K562 (cell line): ENCODE measurements around the gene ANTKMT. TPM values are rescaled to one million over a fixed set of nuclear protein-coding genes. Genes with fewer than 3 reads are reported as not detected.

Experiments
- BCOR ChIP-seq: fragments of 450-650 bp; IDR thresholded peaks from 2 replicates; pipeline ENCODE4 v1.6.1; 2016
- CBFA2T2 ChIP-seq: fragments of 450-650 bp; conservative IDR thresholded peaks from 2 replicates; pipeline ENCODE4 v1.6.1; 2017; ENCODE audit warnings: mild to moderate bottlenecking
- MAFK ChIP-seq: IDR thresholded peaks from 2 replicates; pipeline ENCODE4 v1.6.1; 2011; ENCODE audit warnings: low read length, improper control_type of control experiment
- NCOA1 ChIP-seq: fragments of 450-650 bp; IDR thresholded peaks from 2 replicates; pipeline ENCODE4 v1.6.1; 2016; ENCODE audit warnings: low read depth
- PPARD ChIP-seq: fragments of 250-450 bp; sonication (Bioruptor Pico); IDR thresholded peaks from 2 replicates; pipeline ENCODE4 v1.8.0; 2022; ENCODE audit warnings: inconsistent platforms, mild to moderate bottlenecking, moderate library complexity
- RBM34 ChIP-seq: fragments of 200-400 bp; formaldehyde crosslinking; IDR thresholded peaks from 2 replicates; pipeline ENCODE4 v1.6.1; 2018; ENCODE audit warnings: low read length, borderline replicate concordance; ENCODE audit not compliant: insufficient read depth
- RBM39 ChIP-seq: fragments of 200-400 bp; formaldehyde crosslinking; optimal IDR thresholded peaks from 2 replicates; pipeline ENCODE3; 2018; ENCODE audit warnings: low read depth, low read length
- RUNX1 ChIP-seq: sonication (generic); IDR thresholded peaks from 2 replicates; pipeline ENCODE4 v1.6.1; 2016; ENCODE audit warnings: antibody characterized with exemption, low read depth
- SMARCB1 ChIP-seq: IDR thresholded peaks from 2 replicates; pipeline ENCODE4 v1.6.1; 2011; ENCODE audit warnings: improper control_type of control experiment, low read depth; ENCODE audit not compliant: insufficient read length
- SMARCC2 ChIP-seq: fragments of 450-650 bp; IDR thresholded peaks from 2 replicates; pipeline ENCODE4 v1.6.1; 2017; ENCODE audit warnings: antibody characterized with exemption, moderate library complexity, mild to moderate bottlenecking, low read depth
- TCFL5 ChIP-seq: fragments of 250-450 bp; sonication (Bioruptor Pico); conservative IDR thresholded peaks from 2 replicates; pipeline ENCODE4 v1.6.1; 2021; ENCODE audit warnings: mild to moderate bottlenecking, moderate library complexity, matching md5 sums
- TRIM24 ChIP-seq, 2 experiments: fragments of 450-650 bp; IDR thresholded peaks; 2 replicates each; pipeline ENCODE4 v1.6.1; 2016
- XRCC5 ChIP-seq: fragments of 200-400 bp; formaldehyde crosslinking; IDR thresholded peaks from 2 replicates; pipeline ENCODE4 v1.6.1; 2017; ENCODE audit warnings: low read depth, mild to moderate bottlenecking, low read length
- ZBED1 ChIP-seq: IDR thresholded peaks from 2 replicates; pipeline ENCODE4 v1.6.1; 2014
- ZBTB2 ChIP-seq: fragments of 450-650 bp; IDR thresholded peaks from 2 replicates; pipeline ENCODE4 v1.6.1; 2016; ENCODE audit warnings: antibody characterized with exemption
- ZBTB9 ChIP-seq: fragments of 450-650 bp; formaldehyde crosslinking; IDR thresholded peaks from 2 replicates; pipeline ENCODE4 v1.4.0; 2020; ENCODE audit warnings: mild to moderate bottlenecking, moderate library complexity
- ZC3H4 ChIP-seq: sonication (generic); formaldehyde crosslinking; IDR thresholded peaks from 2 replicates; pipeline ENCODE4 v1.9.0; 2021; ENCODE audit warnings: missing genetic modification reagents, borderline replicate concordance
- ZNF24 ChIP-seq: fragments of 450-650 bp; IDR thresholded peaks from 2 replicates; pipeline ENCODE4 v1.6.1; 2016
- ZNF398 ChIP-seq: fragments of 250-450 bp; sonication (Bioruptor Pico); IDR thresholded peaks from 2 replicates; pipeline ENCODE4 v1.8.0; 2021; ENCODE audit warnings: moderate library complexity, mild to moderate bottlenecking, inconsistent platforms
- ZSCAN29 ChIP-seq: fragments of 450-650 bp; IDR thresholded peaks from 2 replicates; pipeline ENCODE4 v1.6.1; 2017
- polyA plus RNA-seq, 8 experiments: library from polyadenylated mRNA; depleted of rRNA in 4 of 8; stranded (reverse) in 5 of 8; unstranded in 3 of 8; fragments of >200 nt; fragmentation: Nextera tagmentation in 2 of 8; fragmentation: Illumina TruSeq in 1 of 8; extraction: Ambion mirVana in 2 of 8; extraction: Trizol in 1 of 8; gene quantifications; 2 replicates each; pipeline versions ENCODE4 v1.2.1 to v1.2.3, GENCODE V29; 2011 to 2014; ENCODE audit warnings: inconsistent platforms in 1 of 8, missing spikeins in 1 of 8
- total RNA-seq, 7 experiments: library from RNA; depleted of rRNA in 6 of 7; stranded (reverse); fragments of >200 nt in 6 of 7; fragmentation: Illumina TruSeq in 2 of 7; extraction: Trizol in 2 of 7; gene quantifications; 2 replicates each; pipeline versions ENCODE4 v1.2.1 to v1.2.3, GENCODE V29; 2011 to 2021; ENCODE audit warnings: low replicate concordance in 1 of 7
- TF ChIP-seq, protein P1 (sequence below): sonication (generic); formaldehyde crosslinking; IDR thresholded peaks from 2 replicates; pipeline ENCODE4 v1.8.1; 2023; ENCODE audit warnings: missing genetic modification reagents, mild to moderate bottlenecking, borderline replicate concordance

Gene ANTKMT
- total and polyA plus RNA-seq, 9 of the 15 experiments (the other 6 are each of a cell fraction or from before 2014, with no cell fraction given) = 0.58 to 217 (median 19.1) TPM

DNA sequence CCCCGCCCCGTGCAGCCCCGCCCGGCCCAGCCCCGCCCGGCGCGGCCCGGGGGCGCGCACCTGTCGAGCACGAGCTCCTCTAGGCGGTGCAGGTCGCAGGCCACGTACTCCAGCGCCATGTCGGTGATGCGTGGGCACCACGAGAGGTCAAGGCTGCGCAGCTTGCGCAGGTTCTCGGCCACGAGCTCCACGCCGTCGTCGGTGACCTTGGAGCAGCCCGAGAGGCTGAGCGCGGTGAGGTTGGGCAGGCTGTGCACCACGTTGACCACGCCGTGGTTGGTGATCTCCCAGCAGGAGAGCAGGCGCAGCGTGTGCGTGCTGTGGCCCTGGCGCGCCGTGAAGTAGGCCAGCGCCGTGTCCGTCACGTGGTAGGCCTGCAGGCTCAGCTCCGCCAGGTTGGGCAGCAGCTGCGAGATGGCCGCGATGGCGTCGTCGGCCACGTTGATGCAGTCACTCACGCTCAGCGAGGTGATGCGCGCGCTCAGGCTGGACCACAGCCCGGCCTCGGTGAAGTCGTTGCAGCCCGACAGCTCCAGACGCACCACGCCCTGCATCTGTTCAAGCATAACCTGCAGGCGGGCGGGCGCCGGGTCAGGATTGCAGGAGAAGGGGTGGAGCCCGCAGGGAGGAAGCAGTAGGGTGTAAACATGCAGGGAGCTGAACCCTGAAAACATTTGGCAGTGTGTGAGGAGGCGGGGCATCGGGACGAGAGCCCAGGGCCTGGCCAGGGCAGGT, 25.4 kb upstream of the ANTKMT start (continued):
- TF ChIP-seq RBM39 (no peak), RUNX1 (no peak), CBFA2T2 (no peak), XRCC5 (no peak), ZNF24 (0 out of 2 replicates have a peak, but pooled peaks have one; percentile 31), ZSCAN29 (no peak), ZBED1 (no peak), SMARCC2 (no peak), ZBTB2 (peak; percentile 74), RBM34 (no peak), TCFL5 (CRISPR knock-in tag) (no peak), ZNF398 (CRISPR knock-in tag) (no peak), PPARD (CRISPR knock-in tag) (no peak), SMARCB1 (no peak), NCOA1 (no peak), BCOR (0 out of 2 replicates have a peak, but pooled peaks have one; percentile 12), MAFK (no peak), ZC3H4 (CRISPR knock-in tag) (0 out of 2 replicates have a peak, but pooled peaks have one; percentile 59), TRIM24 (IDR thresholded peaks at IDR 0.05) (no peak; a peak in 1 of 4 replicates), ZBTB9 (peak; percentile 78)
- TF ChIP-seq, protein P1, sequence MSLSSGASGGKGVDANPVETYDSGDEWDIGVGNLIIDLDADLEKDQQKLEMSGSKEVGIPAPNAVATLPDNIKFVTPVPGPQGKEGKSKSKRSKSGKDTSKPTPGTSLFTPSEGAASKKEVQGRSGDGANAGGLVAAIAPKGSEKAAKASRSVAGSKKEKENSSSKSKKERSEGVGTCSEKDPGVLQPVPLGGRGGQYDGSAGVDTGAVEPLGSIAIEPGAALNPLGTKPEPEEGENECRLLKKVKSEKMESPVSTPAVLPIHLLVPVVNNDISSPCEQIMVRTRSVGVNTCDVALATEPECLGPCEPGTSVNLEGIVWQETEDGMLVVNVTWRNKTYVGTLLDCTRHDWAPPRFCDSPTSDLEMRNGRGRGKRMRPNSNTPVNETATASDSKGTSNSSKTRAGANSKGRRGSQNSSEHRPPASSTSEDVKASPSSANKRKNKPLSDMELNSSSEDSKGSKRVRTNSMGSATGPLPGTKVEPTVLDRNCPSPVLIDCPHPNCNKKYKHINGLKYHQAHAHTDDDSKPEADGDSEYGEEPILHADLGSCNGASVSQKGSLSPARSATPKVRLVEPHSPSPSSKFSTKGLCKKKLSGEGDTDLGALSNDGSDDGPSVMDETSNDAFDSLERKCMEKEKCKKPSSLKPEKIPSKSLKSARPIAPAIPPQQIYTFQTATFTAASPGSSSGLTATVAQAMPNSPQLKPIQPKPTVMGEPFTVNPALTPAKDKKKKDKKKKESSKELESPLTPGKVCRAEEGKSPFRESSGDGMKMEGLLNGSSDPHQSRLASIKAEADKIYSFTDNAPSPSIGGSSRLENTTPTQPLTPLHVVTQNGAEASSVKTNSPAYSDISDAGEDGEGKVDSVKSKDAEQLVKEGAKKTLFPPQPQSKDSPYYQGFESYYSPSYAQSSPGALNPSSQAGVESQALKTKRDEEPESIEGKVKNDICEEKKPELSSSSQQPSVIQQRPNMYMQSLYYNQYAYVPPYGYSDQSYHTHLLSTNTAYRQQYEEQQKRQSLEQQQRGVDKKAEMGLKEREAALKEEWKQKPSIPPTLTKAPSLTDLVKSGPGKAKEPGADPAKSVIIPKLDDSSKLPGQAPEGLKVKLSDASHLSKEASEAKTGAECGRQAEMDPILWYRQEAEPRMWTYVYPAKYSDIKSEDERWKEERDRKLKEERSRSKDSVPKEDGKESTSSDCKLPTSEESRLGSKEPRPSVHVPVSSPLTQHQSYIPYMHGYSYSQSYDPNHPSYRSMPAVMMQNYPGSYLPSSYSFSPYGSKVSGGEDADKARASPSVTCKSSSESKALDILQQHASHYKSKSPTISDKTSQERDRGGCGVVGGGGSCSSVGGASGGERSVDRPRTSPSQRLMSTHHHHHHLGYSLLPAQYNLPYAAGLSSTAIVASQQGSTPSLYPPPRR (CRISPR knock-in tag) = 0 out of 2 replicates have a peak, but pooled peaks have one; percentile 93
